ENCODE data around the gene STAC.

The STAC gene

DNA sequence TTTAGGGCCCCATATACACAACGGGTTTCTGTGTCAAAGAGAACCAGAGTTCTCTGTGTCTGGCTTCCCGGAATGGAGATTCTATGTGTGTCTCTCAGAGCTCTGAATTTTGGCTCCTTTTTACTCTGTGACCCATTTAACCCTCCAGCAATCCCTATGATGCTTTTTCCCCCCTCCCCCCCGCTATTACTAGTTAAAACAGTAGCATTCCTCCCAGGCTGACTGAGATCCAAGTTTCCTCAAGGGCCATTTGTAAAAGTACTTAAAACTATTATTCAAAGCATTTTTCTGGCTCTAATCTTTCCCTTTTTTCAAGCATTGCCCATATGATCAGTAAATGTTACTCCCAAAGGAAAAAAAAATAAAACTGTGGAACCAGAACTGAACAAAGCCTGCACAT lies 6.6 kb upstream of the STAC start:
- Histone ChIP-seq H3K27me3 (ENCODE audit: control insufficient read depth in 2 of 2, insufficient read depth in 2 of 2, low read length in 2 of 2) (no peaks in the 10 kb centered on the region), H3K4me3 (ENCODE audit: low read length in 2 of 2) (no peak overlapping the region), H3K9me3 (ENCODE audit: control insufficient read depth in 2 of 2, low read length in 2 of 2) (no peaks in the 10 kb centered on the region), H3K9ac (ENCODE audit: low read depth in 1 of 2, low read length in 2 of 2) (no peak overlapping the region), H3K27ac (ENCODE audit: low read depth in 2 of 2, low read length in 2 of 2) (no peak overlapping the region), H3K4me1 (ENCODE audit: control insufficient read depth in 2 of 2, insufficient read depth in 2 of 2, low read length in 2 of 2) (no peaks in the 10 kb centered on the region), H3K36me3 (ENCODE audit: control insufficient read depth in 2 of 2, insufficient read depth in 2 of 2, low read length in 2 of 2) (no peaks in the 10 kb centered on the region)

DNA sequence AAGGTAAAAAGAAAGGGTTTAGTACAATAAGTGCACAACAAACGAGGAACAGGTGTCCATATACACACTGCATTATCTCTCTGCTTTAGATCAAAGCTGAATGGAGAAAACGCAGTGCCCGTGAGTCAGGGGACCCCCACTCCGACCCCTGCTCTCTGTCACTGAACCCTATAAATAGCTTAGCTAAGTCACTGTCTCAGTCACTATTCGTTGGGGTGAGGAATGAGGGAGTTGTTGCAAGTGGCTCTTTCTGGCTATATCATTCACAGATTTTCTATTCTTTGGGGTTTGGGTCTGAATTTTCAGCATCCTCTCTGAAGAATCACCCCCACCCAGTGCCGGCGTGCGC lies 458 bp upstream of the STAC start:
- H3K27me3 ChIP-seq (ENCODE audit: control insufficient read depth in 2 of 2, insufficient read depth in 2 of 2, low read length in 2 of 2): peaks cover 3% of the 10 kb centered on the region in 2 donors
- H3K9ac ChIP-seq (ENCODE audit: low read depth in 1 of 2, low read length in 2 of 2): no peak overlapping the region
- H3K4me3 ChIP-seq (ENCODE audit: low read length in 2 of 2): no peak overlapping the region
- no peak overlapping the region for H3K27ac ChIP-seq (ENCODE audit: low read depth in 2 of 2, low read length in 2 of 2)
- no peaks in the 10 kb centered on the region for H3K4me1 ChIP-seq (ENCODE audit: control insufficient read depth in 2 of 2, insufficient read depth in 2 of 2, low read length in 2 of 2)
- no peaks in the 10 kb centered on the region for H3K36me3 ChIP-seq (ENCODE audit: control insufficient read depth in 2 of 2, insufficient read depth in 2 of 2, low read length in 2 of 2)
- no peaks in the 10 kb centered on the region for H3K9me3 ChIP-seq (ENCODE audit: control insufficient read depth in 2 of 2, low read length in 2 of 2)

DNA sequence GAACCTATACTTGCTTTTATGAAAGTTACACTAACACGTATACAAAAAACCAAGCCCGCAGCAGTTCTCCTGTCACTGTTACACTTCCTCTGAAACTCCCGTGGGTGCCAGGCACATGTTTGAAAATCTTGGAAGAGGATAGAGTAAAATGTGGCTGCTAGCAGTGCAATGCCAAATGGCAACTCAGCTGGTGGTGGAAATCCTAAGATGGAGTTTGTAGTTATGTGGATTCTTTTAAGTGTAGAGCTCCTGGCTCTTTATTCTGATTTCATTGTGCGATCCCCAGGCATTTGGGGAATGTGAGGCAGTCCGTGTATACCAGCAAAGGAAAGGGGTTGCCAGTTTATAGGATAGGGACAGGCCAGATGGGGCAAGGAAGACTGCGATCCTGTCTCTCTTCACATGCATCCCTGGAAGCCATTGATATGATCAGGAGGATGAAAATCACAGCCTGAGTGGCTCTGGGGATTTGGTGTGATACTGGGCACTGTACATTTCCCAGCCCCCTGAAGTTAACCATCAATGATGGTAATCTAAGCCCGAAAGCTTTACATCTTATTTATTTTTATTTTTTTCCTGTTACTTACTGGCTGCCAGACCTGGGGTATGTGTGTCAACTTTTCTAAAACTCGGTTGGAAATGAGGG lies 1.1 kb downstream of the STAC start:
- Histone ChIP-seq H3K36me3 (ENCODE audit: control insufficient read depth in 2 of 2, insufficient read depth in 2 of 2, low read length in 2 of 2) (no peaks in the 10 kb centered on the region), H3K4me1 (ENCODE audit: control insufficient read depth in 2 of 2, insufficient read depth in 2 of 2, low read length in 2 of 2) (no peaks in the 10 kb centered on the region), H3K9me3 (ENCODE audit: control insufficient read depth in 2 of 2, low read length in 2 of 2) (no peaks in the 10 kb centered on the region), H3K27me3 (ENCODE audit: control insufficient read depth in 2 of 2, insufficient read depth in 2 of 2, low read length in 2 of 2) (peaks cover 3% of the 10 kb centered on the region in 2 donors), H3K4me3 (ENCODE audit: low read length in 2 of 2) (no peak overlapping the region), H3K9ac (ENCODE audit: low read depth in 1 of 2, low read length in 2 of 2) (no peak overlapping the region), H3K27ac (ENCODE audit: low read depth in 2 of 2, low read length in 2 of 2) (no peak overlapping the region)

DNA sequence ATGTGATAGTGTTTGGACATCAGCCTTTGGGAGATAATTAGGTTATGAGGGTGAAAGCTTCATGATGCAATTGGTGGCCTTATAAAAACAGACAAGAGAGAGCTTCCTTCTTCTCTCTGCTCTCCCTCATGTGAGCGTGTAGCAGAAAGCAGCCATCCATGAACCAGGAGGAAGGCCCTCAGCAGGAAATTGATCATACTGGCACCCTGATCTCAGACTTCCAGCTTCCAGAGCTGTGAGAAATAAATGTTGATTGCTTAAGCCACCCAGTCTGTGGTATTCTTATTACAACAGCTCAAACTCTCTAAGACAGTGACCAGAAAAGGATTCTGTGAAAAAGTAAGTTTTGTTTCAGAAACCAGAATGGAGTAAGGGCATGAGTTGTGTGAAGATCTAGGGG lies 13.3 kb downstream of the STAC start:
- Histone ChIP-seq H3K4me3 (ENCODE audit: low read length in 2 of 2) (no peak overlapping the region), H3K9ac (ENCODE audit: low read depth in 1 of 2, low read length in 2 of 2) (no peak overlapping the region), H3K4me1 (ENCODE audit: control insufficient read depth in 2 of 2, insufficient read depth in 2 of 2, low read length in 2 of 2) (no peaks in the 10 kb centered on the region), H3K27me3 (ENCODE audit: control insufficient read depth in 2 of 2, insufficient read depth in 2 of 2, low read length in 2 of 2) (no peaks in the 10 kb centered on the region), H3K9me3 (ENCODE audit: control insufficient read depth in 2 of 2, low read length in 2 of 2) (no peaks in the 10 kb centered on the region), H3K36me3 (ENCODE audit: control insufficient read depth in 2 of 2, insufficient read depth in 2 of 2, low read length in 2 of 2) (no peaks in the 10 kb centered on the region), H3K27ac (ENCODE audit: low read depth in 2 of 2, low read length in 2 of 2) (no peak overlapping the region)

DNA sequence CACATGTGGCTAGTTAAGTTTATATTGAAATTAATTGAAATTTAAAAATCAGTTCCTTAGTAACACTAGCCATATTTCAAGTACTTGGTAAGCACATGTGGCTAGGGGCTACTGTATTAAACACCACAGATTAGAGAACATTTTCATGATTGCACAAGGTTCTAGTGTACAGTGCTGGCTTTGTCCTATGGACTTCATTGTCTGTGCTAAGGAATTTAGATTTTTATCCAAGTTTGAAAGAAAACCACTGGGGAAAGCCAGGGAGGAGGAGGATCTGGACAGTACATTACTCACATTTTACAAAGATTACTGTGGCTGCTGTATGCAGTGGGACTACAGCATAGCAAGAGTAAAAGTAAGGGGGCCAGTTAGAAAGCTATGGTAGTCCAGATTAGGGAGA lies 13.9 kb downstream of the STAC start:
- Histone ChIP-seq H3K36me3 (ENCODE audit: control insufficient read depth in 2 of 2, insufficient read depth in 2 of 2, low read length in 2 of 2) (no peaks in the 10 kb centered on the region), H3K9me3 (ENCODE audit: control insufficient read depth in 2 of 2, low read length in 2 of 2) (no peaks in the 10 kb centered on the region), H3K9ac (ENCODE audit: low read depth in 1 of 2, low read length in 2 of 2) (no peak overlapping the region), H3K4me1 (ENCODE audit: control insufficient read depth in 2 of 2, insufficient read depth in 2 of 2, low read length in 2 of 2) (no peaks in the 10 kb centered on the region), H3K27me3 (ENCODE audit: control insufficient read depth in 2 of 2, insufficient read depth in 2 of 2, low read length in 2 of 2) (no peaks in the 10 kb centered on the region), H3K4me3 (ENCODE audit: low read length in 2 of 2) (no peak overlapping the region), H3K27ac (ENCODE audit: low read depth in 2 of 2, low read length in 2 of 2) (no peak overlapping the region)

DNA sequence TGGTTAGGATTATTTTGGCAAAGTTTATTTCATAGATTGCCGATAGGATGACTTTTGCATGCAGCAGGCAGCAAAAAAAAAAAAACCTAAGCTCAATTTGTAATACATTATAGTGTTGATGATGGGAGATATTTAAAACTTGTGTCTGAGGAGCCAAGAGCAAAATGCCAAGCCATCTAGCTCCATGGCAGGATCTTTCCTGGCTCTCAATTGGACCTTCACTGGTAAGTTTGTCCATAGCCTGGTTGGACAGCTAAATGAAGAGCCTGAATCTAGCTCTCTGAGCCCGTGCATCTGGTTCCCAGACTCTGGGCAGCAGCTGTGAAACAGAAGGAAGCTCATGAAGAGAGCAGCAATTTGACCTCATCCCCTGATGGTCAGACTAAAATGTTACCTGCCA lies 17.5 kb downstream of the STAC start:
- Histone ChIP-seq H3K4me1 (ENCODE audit: control insufficient read depth in 2 of 2, insufficient read depth in 2 of 2, low read length in 2 of 2) (no peaks in the 10 kb centered on the region), H3K27ac (ENCODE audit: low read depth in 2 of 2, low read length in 2 of 2) (no peak overlapping the region), H3K9me3 (ENCODE audit: control insufficient read depth in 2 of 2, low read length in 2 of 2) (no peaks in the 10 kb centered on the region)

DNA sequence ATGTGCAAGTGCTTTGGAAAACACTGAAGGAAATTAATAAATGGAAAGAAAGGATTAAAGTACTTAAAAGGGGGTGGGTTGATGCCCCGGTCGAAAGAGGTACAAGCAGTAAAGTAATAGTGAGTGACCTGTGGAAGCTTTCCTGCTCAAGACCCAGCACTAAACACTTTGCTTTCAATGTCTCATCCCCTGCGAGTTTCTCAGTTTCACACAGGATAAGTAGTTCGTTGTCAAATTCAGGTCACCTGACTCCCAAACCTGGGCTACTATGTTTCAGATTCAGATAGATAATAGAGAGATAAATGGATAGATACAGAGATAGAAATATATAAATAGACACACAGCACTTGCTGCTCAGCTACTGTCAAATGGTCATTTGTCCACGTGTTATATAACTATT lies 19.6 kb downstream of the STAC start:
- H3K36me3 ChIP-seq (ENCODE audit: control insufficient read depth in 2 of 2, insufficient read depth in 2 of 2, low read length in 2 of 2): no peaks in the 10 kb centered on the region
- no peaks in the 10 kb centered on the region for H3K27me3 ChIP-seq (ENCODE audit: control insufficient read depth in 2 of 2, insufficient read depth in 2 of 2, low read length in 2 of 2)
- no peaks in the 10 kb centered on the region for H3K4me1 ChIP-seq (ENCODE audit: control insufficient read depth in 2 of 2, insufficient read depth in 2 of 2, low read length in 2 of 2)
- H3K9ac ChIP-seq (ENCODE audit: low read depth in 1 of 2, low read length in 2 of 2): no peak overlapping the region
- H3K4me3 ChIP-seq (ENCODE audit: low read length in 2 of 2): no peak overlapping the region
- no peak overlapping the region for H3K27ac ChIP-seq (ENCODE audit: low read depth in 2 of 2, low read length in 2 of 2)
- H3K9me3 ChIP-seq (ENCODE audit: control insufficient read depth in 2 of 2, low read length in 2 of 2): no peaks in the 10 kb centered on the region

More for the DNA sequence above, 17.5 kb downstream of the STAC start:
- H3K27me3 ChIP-seq (ENCODE audit: control insufficient read depth in 2 of 2, insufficient read depth in 2 of 2, low read length in 2 of 2): no peaks in the 10 kb centered on the region
- H3K4me3 ChIP-seq (ENCODE audit: low read length in 2 of 2): no peak overlapping the region
- H3K9ac ChIP-seq (ENCODE audit: low read depth in 1 of 2, low read length in 2 of 2): no peak overlapping the region
- H3K36me3 ChIP-seq (ENCODE audit: control insufficient read depth in 2 of 2, insufficient read depth in 2 of 2, low read length in 2 of 2): no peaks in the 10 kb centered on the region

DNA sequence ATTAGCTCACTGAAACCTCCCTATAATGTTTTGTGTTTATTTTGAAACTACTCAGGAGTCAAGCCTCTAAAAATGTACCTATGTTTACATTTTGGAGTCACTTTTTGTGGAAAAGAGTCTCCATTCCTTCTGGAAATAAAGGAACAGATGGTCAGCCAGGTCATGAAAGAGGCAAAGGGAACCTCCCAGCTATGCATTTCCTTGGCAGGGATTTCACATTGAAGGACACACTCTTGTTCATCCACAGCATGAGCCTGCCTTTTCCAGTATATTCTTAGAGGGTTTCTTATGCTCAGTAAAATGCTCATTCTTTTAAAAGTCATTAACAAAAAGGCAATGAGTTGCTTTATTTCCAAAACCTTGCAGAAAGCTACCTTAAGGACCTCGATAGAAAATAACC lies 20.8 kb downstream of the STAC start:
- H3K36me3 ChIP-seq (ENCODE audit: control insufficient read depth in 2 of 2, insufficient read depth in 2 of 2, low read length in 2 of 2): no peaks in the 10 kb centered on the region
- no peaks in the 10 kb centered on the region for H3K9me3 ChIP-seq (ENCODE audit: control insufficient read depth in 2 of 2, low read length in 2 of 2)
- H3K27me3 ChIP-seq (ENCODE audit: control insufficient read depth in 2 of 2, insufficient read depth in 2 of 2, low read length in 2 of 2): no peaks in the 10 kb centered on the region
- no peak overlapping the region for H3K9ac ChIP-seq (ENCODE audit: low read depth in 1 of 2, low read length in 2 of 2)
- no peaks in the 10 kb centered on the region for H3K4me1 ChIP-seq (ENCODE audit: control insufficient read depth in 2 of 2, insufficient read depth in 2 of 2, low read length in 2 of 2)
- no peak overlapping the region for H3K4me3 ChIP-seq (ENCODE audit: low read length in 2 of 2)
- H3K27ac ChIP-seq (ENCODE audit: low read depth in 2 of 2, low read length in 2 of 2): no peak overlapping the region

DNA sequence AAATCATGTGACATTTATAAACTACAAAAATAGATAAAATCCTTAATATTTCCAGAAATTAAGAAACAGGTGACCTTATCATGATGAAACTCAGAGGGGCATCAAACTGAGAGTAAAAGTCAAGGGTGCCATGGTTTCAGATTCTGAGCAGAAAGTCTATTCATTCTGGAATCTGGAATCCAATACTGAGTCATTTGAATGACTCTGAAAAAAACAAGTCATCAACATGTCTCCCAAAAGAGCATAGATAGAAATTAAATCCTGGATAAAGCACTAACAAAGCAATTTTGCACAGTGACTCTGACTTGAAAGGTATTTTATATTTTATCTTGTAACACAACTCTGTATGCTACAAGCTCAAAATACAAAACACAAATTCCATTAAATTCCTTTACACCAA lies 23.4 kb downstream of the STAC start:
- H3K9me3 ChIP-seq (ENCODE audit: control insufficient read depth in 2 of 2, low read length in 2 of 2): no peaks in the 10 kb centered on the region
- H3K4me1 ChIP-seq (ENCODE audit: control insufficient read depth in 2 of 2, insufficient read depth in 2 of 2, low read length in 2 of 2): no peaks in the 10 kb centered on the region
- H3K27ac ChIP-seq (ENCODE audit: low read depth in 2 of 2, low read length in 2 of 2): no peak overlapping the region
- no peak overlapping the region for H3K4me3 ChIP-seq (ENCODE audit: low read length in 2 of 2)
- no peak overlapping the region for H3K9ac ChIP-seq (ENCODE audit: low read depth in 1 of 2, low read length in 2 of 2)
- no peaks in the 10 kb centered on the region for H3K36me3 ChIP-seq (ENCODE audit: control insufficient read depth in 2 of 2, insufficient read depth in 2 of 2, low read length in 2 of 2)
- H3K27me3 ChIP-seq (ENCODE audit: control insufficient read depth in 2 of 2, insufficient read depth in 2 of 2, low read length in 2 of 2): no peaks in the 10 kb centered on the region

DNA sequence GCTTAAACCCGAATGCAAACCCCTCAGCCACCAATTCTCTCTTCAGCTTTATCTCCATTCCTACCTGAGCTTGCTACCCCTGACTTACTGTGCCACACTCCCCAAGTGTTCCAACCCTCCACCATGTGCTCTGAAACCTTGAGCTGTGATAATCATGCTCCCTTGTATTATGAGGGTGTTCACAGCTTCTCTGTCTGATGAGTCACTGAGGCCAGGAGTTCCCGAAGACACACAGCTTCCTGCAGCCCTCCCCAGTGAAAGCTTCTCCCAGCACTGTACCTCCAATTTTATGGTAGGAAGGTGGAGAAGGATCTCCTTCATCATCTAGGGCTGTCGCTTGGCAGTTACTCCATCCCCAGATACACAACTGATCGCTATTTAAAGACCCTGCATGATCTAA lies 24.9 kb downstream of the STAC start:
- Histone ChIP-seq H3K27ac (ENCODE audit: low read depth in 2 of 2, low read length in 2 of 2) (no peak overlapping the region), H3K9me3 (ENCODE audit: control insufficient read depth in 2 of 2, low read length in 2 of 2) (no peaks in the 10 kb centered on the region), H3K4me3 (ENCODE audit: low read length in 2 of 2) (no peak overlapping the region), H3K27me3 (ENCODE audit: control insufficient read depth in 2 of 2, insufficient read depth in 2 of 2, low read length in 2 of 2) (no peaks in the 10 kb centered on the region), H3K9ac (ENCODE audit: low read depth in 1 of 2, low read length in 2 of 2) (no peak overlapping the region), H3K36me3 (ENCODE audit: control insufficient read depth in 2 of 2, insufficient read depth in 2 of 2, low read length in 2 of 2) (no peaks in the 10 kb centered on the region), H3K4me1 (ENCODE audit: control insufficient read depth in 2 of 2, insufficient read depth in 2 of 2, low read length in 2 of 2) (no peaks in the 10 kb centered on the region)

DNA sequence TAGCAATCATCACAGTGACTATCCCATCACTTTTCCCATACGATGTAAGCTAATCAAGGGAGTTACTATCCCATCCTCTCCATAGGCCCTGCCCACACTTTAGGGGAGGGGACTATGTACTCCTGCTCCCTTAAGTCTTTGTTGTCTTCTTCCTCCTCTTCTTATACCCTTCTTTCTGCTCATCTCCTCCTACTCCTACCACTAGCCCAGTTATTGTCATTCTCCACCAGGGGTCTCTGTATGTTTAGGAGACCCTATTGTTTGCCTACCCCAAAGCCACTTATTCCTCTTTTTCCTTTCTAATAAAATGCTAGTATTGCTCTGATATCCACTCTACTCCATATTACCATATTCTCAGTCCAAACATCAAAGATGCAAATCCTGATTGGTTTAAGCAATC lies 27.8 kb downstream of the STAC start:
- Histone ChIP-seq H3K4me3 (ENCODE audit: low read length in 2 of 2) (no peak overlapping the region), H3K36me3 (ENCODE audit: control insufficient read depth in 2 of 2, insufficient read depth in 2 of 2, low read length in 2 of 2) (no peaks in the 10 kb centered on the region), H3K27me3 (ENCODE audit: control insufficient read depth in 2 of 2, insufficient read depth in 2 of 2, low read length in 2 of 2) (no peaks in the 10 kb centered on the region), H3K27ac (ENCODE audit: low read depth in 2 of 2, low read length in 2 of 2) (no peak overlapping the region), H3K9ac (ENCODE audit: low read depth in 1 of 2, low read length in 2 of 2) (no peak overlapping the region), H3K4me1 (ENCODE audit: control insufficient read depth in 2 of 2, insufficient read depth in 2 of 2, low read length in 2 of 2) (no peaks in the 10 kb centered on the region), H3K9me3 (ENCODE audit: control insufficient read depth in 2 of 2, low read length in 2 of 2) (no peaks in the 10 kb centered on the region)

Measured in mucosa of rectum (tissue), 2 donors.